HG03342 (cell line): Measurements from ENCODE around the gene FOXF1.

ENCODE experiments used
- ATAC-seq: cut with Tn5 transposase; IDR thresholded peaks from one replicate; pipeline ENCODE4 v1.9.1; 2021; ENCODE audit warnings: mild to moderate bottlenecking, moderate library complexity; ENCODE audit not compliant: unreplicated experiment

Gene FOXF1

DNA sequence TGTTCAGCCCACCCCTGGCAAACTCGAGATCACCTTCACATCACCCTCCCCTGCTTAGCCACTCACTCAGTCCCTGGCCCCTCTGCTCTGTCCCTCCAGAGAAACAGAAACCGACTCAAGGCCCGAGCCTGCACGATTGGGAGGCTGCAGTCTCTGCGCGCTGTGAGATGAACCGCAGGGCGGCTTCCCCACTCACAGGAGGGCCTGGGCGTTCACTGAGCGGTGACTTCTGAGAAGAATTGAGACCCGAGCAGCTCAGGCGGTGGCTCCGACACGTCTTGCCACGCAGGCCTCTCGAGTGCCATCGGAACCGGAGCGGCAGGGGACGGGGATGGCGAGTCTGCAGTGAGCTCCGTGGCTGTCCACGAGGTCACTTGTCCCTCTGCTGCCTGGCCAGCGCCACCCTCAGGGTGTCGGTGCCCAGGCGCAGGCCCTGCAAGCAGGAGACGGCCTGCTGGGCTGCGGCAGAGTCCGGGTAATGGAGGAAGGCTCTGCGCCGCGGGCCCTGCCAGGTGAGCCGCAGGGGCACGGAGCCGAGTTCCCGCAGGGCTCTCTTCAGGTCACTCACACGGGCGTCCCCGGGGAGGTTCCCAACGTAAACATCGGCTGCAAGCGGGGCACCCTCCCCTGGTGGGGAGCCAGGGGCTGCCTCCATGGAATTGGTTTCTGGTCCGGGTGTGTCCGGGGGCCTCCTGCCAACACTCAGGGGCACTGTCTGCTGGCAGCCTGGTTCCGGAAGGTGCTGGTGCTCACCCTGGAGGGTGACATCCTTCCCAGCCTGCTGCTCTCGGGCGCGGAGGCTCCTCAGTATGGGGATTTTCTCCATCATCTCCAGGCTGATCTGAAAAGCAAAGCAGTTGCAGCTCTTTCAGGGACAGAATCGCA is 21.6 kb downstream of the FOXF1 start:
- no peak for ATAC-seq

DNA sequence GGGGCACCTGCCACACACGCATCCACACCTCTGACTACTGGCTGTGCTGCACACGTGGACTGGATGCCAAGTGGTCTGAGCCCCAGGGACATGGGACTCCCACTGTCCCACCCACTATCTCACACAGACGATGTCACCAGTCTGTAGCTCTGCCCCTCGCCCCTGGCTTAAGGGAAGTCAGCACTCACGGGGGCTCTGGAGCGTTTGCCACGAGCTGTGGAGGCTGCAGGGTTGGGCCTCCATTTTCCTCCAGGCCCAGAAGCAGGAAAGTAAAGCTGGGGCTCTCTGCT is 22.1 kb downstream of the FOXF1 start:
- ATAC-seq: no peak

DNA sequence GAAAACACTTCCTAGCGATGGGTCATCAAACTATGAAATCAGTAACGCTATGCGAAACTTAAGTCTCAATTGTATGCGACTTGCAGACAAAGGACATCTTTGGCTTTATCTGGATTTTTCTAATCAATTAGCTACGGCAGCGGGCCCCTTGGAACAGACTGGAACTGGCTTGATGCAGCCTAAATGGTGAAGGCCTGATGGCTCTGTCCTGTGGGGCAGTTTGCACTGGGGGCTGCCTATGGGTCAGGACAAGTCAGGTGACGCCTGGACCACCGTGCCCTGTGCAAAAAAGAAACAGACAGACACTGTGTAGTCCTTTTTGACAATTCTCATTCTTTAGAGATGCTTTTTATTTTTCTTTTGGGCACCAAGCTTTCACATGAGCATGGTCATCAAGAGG is 22.7 kb downstream of the FOXF1 start:
- ATAC-seq: no peak

DNA sequence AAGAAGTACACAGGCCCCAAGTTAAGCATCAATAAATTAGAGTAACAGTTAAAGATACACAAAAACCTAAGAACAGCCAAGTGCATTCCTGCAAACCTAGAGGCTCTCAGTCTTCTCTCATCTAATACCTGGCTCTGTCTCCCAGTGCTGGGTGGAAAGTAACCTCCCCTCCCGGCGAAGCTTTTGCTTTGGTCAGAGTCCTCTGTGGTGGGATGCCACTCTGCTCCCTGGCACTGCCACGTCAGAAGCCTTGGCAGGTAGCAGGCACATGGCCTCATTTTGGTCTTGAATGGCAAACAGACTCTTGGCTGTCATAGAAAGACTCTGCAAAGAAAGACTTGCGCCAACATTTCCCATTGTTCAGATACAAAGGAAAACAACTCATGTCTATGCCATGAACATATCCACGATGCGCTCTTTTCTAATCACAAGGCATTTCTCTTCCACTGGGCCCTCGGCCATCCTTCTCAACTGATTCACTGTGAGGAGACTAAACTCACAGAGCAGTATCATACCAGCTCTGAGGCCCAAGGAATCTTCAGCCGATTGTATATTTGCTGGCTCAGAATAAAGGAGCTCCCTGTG is 23.5 kb downstream of the FOXF1 start:
- ATAC-seq: no peak

DNA sequence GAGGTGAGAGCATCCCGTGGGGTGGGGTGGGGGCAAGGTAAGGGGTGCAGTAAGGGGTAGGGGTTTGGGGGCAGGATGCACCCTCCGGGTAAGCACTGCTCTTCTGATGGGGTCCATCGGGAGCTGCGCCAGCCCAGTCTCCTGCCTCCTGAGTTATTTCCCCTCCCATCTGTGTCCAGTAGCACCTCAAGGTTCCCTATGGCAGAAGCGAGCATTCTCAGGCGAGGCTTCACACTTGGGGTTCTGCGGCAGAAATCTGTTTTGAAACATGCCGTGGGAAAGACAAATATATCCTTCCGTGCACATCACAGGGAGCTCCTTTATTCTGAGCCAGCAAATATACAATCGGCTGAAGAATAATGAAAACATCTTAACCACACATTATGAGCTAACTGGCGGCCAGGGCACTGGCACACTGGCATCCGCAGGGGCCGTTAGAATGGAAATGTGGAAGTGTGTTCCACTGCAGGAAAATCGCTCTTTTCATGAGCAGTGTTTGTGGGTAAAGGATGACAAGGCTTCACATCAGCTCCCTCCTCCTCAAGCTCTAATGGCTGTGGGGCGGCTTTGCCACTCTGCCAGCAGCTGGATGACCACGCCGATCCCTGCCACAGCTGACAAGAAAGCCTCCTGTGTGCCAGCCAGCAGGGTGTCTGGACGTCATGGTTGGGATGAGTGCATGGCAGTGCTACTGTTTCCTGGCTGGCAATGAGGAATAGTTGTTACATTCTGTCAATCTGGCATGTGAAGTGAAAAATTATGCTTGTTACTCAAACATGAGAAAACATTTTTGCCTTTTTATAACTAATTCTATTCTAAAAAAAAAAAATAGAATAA is 24.7 kb downstream of the FOXF1 start:
- no peak for ATAC-seq

DNA sequence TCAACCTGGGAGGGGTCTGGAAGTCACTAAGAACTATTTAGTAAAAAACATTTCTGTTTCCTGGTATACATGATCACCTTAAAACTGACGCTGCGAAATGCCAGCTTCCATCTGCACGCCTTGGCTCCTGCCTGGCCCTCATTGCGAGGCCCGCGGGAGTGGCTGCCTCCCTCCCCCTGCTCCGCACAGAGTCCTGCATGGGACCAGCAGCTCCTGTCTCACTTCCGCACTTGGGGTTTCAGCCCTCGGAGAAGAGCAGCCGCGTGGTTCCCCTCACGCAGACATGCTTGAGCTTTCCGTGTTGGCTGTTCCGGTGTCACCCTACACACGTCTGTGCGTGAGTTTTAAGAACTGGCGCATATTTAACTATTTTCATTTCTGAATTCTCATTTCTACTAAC is 26.3 kb downstream of the FOXF1 start:
- no peak for ATAC-seq

DNA sequence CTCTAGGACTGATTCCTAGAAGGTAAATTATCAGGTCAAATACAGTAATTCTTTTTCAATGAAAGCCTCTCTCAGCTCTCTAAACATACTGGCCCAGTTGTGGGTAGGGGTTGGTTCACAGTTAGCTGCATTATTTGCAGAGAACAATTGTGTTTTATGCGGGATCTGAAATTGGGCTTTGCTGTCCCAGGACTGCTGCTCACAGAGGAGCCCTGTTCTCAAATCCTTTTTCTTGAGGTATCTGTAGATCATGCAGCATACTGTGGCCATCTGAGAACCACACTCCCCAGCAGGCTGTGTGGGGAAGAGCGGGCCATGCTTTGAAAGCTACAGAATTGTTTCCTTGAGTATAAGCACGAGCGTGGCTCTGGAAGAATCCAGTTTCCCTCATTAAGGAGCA is 27.2 kb downstream of the FOXF1 start:
- ATAC-seq: no peak

DNA sequence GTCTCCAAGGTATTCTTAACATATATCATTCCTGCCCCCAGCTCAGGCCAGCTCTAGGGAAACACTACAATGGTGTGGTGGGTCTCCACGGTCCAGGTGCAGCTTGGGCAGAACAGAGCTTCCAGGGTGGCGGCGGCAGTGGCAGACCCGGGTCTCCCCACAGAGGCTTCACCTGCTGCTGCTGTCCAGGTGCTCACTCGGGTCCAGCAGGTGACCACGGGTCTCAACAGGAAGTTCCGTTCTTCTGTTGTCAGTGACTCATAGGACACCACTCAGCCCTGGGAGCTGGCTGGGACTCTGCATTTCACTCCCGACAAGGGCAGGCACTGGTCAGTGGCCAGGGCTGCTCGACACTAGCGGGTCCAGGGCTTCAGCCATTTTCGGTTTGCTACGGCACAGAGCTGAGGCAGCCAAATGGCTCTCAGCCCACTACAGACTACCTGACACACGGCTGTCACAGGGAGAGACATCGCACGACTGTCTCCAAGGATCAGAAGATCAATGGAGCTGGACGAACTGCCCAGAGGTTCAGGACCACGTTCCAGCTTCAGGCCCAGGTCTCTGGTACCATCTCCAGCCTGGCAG is 28.0 kb downstream of the FOXF1 start:
- no peak for ATAC-seq

DNA sequence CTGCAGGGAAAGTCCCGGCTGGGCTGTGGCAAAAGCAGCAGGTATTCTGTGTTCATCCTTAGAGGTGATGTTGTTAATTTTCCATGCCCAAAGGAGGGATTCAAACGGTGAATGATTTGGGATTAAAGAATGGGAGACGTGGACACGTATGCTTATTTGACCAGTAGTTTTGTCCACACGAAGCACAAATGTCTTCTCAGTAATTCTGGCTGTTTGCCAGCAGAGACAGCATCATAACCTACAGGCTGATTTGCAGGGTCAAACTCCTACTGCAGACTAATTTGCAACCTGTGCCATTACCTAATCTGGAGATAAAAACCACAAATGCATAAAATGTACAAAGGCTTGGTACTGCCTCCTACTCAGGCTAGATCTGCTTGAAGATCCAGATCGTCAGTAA is 30.6 kb downstream of the FOXF1 start:
- no peak for ATAC-seq

DNA sequence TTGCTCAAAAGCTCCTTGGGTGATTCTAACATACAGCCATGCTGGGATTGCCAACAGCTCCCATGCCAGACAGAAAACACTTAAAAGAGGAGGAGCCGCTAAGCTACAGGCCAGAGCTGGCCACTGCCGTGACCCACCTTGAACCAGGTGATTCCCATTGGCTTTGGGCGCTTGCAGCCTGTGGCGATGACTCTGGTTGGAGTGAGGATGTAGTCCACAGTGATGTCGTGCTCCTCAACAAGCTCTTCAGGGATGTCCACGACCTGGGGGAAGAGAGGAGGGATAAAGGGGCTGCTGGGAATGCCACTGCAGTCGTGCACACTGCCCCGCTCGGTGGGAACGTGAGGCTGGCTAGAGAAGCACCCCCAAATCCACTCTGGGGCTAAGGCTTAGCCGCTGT is 31.2 kb downstream of the FOXF1 start:
- ATAC-seq: no peak

DNA sequence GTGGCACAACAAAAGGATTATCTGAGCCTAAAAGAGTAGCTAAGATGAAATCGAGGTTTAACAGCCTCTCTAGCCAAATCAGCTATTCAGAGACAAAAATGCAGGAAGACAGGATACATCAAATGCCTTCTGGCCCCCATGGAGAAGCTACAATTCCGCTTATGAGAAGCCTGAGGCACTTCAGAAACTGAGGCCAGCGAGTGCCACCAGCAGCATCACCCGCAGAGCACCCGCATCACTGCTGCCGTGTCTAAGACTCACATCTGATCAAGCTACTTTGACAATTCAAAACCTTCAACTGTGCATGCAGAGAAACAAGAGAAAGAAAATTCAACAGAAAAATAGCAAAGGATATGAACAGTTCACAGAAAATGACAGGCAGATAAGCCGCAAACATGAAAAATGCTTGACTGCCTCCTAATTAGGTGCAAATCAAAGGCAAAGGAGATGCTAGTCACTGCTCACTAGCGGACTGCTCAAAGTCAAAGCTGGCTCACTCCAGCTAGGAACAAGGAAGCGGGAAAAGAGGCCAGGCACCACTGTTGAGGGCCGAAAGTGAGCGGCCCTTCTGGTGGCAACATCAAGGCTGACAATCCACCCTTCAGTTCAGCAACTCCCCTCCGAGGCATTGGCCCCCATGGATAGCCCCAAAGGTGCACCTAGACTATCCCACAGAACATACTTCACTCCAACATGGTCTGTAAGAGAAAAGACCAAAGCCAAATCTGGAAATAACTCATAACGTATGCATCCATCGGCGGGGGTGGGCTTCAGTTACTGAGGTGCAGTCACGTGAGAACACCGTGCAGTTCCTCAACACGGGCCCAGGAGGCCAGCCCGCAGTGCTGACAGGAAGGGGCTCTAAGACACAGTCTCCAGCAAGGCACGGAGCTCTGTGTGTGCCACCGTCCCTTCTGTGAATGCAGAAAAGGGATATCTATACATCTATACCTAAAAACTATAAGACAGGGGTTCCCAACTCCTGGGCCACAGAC is 32.7 kb downstream of the FOXF1 start:
- ATAC-seq: no peak

DNA sequence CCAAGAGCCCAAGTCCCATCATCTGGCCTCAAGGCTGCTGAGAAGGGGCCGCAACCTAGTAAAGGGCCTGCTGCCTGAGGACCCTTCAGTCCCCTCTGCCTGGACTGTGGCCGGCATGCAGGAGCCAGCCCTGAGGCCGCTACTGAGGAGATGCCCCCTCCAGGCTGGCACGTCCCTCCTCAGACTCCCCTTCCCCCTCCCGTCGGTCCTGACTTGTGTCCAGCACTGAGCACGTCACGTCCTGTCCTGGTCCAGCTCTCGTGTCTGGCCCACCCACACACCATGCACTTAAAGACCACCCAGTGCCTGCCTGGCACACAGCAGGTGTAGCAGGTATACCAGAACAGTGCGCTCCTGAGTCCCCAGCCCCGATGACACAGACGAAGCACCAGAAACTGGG is 35.2 kb downstream of the FOXF1 start:
- no peak for ATAC-seq

DNA sequence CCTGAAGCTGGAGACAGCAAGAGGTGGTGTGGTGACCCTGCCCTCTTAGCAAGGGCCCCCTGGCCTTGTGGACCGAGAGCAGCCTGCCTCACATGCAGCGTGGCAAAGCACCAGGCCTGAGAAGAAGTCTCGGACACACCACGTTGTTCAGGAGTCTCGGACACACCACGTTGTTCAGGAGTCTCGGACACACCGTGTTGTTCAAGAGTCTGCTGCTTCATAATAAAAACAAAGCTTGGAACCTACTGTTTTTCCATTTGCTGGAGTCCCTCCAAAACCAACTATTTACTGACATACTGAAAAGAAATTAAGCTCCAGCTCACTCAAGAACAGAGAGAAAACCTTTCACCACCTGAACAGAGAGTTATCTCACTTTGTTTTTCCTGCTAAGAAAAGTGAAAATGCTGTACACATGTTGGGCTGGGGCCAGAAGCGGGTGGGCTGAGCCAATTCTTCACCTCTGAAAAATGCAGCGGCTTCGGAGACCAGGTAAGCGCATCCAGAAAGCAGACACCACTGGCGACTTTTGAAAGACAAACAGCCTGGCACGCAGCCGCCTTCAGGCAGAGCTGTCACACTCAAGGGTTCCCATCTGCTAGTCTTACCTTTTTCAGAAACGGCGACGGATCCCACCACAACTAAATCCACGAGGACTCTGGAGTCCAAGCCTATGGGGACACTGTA is 35.8 kb downstream of the FOXF1 start:
- ATAC-seq: no peak

DNA sequence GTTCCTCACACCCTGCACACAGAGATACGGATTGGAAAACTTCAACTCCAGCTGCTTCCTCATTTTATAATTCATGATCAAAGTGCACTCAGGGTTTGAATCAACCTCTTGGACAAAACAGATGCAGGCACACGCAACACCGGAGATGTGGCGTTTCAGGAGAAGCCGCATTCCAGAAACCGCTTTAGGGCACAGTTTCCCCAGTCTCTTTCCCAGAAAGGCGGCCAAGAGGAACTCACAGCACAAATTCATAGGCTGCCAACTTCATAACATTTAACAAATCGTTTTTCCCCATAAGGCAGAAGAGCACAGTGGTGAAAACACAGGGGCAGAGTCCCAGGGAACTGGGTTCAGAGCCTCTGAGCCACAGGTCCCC is 36.3 kb downstream of the FOXF1 start:
- ATAC-seq: no peak

DNA sequence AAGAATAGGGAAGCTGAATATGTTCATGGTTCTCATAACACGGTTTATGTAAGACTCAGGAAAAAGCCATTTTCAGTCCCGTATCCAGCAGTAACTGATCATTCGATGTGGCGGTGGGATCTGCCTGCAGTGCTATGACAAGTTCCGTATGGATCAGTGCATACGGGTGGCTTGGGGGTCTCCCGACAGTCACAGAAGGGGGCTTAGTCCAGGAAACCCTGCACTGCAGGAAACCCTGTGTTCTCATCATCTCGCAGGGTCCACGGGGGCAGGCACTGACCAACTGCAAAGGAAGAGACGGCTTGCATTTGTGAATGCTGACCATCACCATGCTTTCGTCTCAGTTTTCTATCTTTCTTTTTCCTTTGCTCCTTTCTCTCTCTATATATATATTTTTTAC is 37.0 kb downstream of the FOXF1 start:
- no peak for ATAC-seq

DNA sequence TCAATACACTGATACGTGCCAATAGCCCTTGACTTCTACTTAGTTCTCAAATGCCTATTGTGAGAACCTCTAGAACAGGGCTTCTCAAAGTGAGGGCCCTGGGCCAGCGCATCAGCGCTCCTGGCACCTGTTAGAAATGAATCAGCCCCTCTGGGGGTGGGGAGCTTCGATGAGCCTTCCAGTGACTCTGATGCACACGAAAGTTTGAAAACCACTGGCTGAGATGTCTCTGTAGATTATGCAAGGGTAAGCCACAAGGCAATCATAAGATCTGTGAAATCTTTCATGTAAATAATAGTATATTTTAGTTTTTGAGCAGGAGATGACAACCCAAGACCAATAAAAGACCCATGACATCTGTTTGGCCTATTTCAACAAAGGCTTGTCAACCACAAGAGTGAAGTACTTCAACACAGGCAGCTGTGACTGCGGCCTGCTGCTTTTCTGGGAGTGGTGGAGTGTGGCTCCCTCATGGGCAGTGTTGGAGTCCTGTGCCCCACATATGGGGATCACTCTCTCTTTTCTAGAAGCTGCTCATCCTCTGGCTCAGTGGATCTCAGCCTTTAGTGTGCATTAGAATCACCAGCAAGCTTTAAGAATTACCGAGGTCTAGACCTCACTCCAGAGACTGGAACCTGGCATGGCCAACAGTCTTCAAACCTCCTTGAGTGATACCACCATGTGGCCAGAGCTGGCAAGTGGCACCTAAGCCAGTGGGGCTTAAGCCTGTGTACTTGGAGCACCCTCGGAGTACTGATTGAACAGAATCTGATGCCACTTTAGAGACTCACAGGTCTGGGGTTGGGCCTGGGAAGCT is 39.0 kb downstream of the FOXF1 start:
- no peak for ATAC-seq

DNA sequence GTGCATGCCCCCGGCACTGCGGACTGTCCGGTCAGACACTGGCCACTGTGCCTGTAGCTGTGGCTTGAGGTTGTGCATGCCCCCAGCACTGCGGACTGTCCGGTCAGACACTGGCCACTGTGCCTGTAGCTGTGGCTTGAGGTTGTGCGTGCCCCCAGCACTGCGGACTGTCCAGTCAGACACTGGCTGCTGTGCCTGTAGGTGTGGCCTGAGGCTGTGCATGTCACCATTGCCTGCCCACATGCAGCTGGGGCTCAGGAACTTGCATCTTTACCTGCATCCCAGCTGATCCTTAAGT is 39.5 kb downstream of the FOXF1 start:
- ATAC-seq: no peak

DNA sequence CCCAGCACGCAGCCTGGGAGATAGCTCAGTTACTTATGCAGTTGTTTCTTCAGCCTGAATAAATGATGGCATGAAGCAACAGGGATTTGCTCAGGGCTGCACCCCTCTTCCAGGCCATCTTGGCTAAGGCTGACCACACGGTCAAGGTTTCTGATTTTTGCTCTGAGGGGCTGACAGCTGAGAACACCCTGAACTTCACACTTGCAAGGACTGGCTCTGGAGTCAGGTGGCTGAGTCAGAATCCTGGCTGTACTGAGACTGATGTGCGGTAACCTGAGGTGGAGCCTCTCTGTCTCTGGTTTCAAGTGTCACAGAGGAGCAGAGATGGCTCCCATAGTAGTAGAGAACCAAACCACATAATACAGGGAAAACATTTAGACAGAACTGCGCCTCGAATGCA is 40.0 kb downstream of the FOXF1 start:
- ATAC-seq: no peak

DNA sequence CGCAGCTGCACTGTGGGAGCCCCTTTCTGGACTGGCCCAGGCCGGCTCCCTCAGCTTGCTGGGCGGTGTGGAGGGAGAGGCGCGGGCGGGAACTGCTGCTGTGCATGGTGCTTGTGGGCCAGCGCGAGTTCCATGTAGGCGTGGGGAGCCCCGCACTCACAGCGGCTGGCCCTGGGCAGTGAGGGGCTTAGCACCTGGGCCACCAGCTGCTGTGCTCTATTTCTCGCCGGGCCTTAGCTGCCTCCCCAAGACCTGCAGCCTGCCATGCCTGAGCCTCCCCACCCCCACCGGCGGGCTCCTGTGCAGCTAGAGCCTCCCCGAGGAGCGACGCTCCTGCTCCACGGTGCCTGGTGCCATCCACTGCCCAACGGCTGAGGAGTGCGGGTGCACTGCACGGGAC is 43.0 kb downstream of the FOXF1 start:
- no peak for ATAC-seq
